ENCODE results near the gene PXYLP1.

The PXYLP1 gene

DNA sequence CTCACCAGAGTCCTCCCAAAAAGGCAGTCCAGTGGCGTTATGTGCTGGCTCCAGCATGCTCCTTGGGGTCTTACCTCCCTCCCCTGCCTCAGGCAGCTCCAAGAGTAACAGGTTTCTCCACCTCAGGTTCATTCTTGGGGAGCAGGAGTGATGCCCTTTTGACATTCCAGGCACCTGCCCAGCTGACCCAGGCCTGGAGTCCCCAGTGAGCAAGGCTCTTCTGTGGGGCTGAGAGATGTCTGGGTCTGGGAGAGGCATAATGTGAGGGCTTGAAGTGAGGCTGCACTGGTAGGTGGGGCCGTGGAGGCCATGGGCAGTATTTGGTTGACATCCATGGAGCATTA lies 15.3 kb downstream of the PXYLP1 start:
- H3K4me3 ChIP-seq (ENCODE audit: low read depth, low read length) = no peak overlapping the region

GRCh38 chr3:141248064-141248463 lies 16.4 kb downstream of the PXYLP1 start:
- no peak overlapping the region for H3K4me3 ChIP-seq (ENCODE audit: low read depth, low read length)

DNA sequence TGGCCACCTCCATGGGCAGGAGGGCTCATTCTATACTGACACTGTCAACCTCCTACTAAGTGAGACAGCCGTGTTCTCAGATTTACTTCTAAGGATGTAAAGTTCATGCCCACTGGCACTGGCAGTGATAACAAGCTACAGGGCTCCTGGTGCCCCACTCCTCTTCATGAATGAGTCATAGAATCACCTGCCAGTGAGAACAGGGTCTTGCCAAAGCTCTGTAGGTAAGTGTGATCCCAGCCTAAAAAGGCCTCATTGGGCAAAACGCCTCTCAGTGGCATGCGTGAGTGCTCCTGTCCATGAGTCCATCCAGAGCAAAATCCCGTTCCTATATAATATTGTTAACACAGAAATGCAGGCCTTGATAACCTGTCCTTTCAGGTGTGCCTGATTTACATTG lies 17.4 kb downstream of the PXYLP1 start:
- H3K4me3 ChIP-seq (ENCODE audit: low read depth, low read length) = no peak overlapping the region

DNA sequence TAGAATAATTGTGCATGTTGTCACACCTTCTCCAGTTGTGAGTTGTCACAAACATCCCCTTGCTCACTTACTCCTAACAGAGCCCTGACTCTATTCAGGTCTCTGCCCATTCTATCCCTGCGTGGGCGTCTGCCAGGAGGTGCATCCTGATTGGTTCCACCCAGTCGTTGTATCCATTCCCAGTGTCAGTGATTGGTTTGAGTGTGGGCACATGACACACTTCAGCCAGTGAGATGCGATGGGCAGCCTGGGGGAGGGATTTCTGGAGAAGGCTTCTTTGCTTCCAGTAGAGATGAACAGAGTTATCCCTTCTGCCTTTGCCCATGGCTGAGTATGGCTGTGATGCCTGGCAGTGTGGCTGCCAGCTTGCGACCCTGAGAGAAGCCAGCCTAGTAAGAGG lies 18.7 kb downstream of the PXYLP1 start:
- H3K4me3 ChIP-seq (ENCODE audit: low read depth, low read length) = no peak overlapping the region

DNA sequence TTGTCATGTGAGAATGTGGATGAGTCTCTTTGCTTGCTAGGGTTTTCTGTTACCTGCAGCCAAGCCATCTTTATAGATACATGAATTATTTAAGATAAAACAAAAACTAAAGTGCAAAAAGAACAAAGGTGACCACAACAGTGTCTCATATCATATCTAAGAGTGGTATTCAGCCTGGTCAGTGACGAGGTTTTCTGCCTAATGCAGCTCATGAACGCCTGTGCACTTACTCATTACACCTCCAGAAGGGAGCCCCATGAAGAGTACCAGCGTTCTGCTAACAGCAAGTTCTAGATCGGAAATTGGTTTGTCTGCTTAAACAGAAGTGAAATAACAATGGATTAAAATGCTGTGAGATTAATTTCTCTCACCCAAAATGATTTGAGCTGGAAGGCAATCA lies 19.2 kb downstream of the PXYLP1 start:
- no peak overlapping the region for H3K4me3 ChIP-seq (ENCODE audit: low read depth, low read length)

DNA sequence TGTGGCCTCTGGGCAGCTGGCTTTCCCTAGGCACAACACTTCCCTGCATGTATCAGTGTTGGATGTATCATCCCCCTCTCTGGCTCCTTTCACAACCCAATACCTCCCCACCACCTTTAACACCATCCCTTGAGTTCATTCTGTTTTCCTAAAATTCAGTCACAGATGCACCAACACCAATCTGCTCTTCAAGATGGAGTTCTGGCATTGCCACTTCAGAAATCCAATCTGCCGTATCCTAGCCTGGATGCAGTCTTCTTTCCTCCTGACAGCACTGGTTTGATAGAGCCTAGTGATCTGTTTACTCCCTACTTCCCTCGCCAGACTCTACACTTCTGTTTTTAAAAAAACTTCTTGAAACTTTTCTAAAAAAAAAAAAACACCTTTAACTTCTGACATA lies 21.7 kb downstream of the PXYLP1 start:
- H3K4me3 ChIP-seq (ENCODE audit: low read depth, low read length) = no peak overlapping the region

DNA sequence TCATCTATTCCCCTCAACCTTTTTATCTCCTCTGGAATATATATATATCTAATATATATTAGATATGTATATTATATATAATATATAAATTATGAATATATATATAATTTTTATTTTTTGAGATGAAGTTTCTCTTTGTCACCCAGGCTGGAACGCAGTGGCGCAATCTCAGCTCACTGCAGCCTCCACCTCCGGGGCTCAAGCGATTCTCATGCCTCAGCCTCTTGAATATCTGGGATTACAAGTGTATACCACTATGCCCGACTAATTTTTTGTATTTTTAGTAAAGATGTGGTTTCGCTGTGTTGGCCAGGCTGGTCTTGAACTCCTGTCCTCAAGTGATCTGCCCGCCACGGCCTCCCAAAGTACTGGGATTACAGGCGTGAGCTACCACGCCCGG lies 22.2 kb downstream of the PXYLP1 start:
- no peak overlapping the region for H3K4me3 ChIP-seq (ENCODE audit: low read depth, low read length)

GRCh38 chr3:141255137-141255845 lies 23.7 kb downstream of the PXYLP1 start:
- H3K4me3 ChIP-seq (ENCODE audit: low read depth, low read length) = no peak overlapping the region

DNA sequence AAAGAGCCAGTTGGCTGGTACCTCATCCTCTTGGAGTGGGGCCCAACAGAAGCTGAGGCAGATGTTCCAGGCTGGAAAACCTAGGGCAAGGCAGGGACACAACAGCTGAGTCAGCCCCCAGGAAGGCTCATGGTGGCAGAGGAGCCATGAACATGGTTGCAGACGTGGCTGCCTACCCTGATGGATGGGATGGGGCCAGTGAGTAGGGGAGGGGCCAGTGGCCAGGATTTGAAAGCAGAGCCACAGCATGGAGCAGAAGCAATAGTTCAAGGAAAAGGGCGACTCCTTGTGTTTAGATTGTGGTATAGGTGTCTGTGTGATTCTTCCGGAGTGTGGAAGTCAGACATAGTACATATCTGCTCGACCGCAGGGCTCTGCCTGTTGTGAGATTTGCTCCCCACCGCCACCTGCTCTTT lies 24.2 kb downstream of the PXYLP1 start:
- H3K4me3 ChIP-seq (ENCODE audit: low read depth, low read length) = no peak overlapping the region

DNA sequence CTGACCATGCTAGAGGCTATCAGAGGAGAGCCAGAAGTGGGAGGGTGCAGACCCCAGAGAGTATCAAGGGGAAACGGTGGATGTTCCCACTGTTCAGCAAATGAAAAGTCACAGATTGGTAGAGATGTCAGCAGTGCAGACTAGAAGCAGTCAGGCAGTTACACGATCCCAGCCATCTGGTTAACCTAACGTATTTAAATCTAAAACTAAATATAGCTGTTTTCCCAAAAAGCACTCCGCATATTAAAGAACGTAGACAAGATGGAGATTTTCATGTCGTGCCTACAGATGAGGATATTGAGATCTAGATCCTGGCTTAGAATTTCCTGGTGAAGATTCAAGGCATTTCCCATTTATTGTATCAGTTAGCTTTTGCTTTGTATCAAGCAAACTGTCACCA lies 25.2 kb downstream of the PXYLP1 start:
- no peak overlapping the region for H3K4me3 ChIP-seq (ENCODE audit: low read depth, low read length)

DNA sequence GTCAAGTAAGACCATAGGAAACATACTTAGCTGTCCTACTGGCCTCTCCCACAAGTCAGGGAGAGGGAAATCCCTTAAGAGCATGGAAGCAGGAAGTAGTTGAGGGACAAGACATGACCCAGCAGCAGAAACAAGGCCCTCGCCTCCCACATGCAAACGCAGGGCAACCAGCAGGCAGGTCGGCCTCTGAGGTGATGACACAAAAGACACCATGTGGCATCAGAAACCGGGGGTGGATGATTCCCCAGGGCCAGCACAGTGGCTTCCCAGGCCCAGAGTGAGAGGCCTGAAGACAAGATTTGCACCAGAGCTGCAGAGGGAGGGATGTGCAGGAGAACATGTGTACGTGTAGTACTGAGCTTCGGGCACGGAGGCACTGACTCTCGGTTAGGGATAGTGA lies 26.3 kb downstream of the PXYLP1 start:
- no peak overlapping the region for H3K4me3 ChIP-seq (ENCODE audit: low read depth, low read length)

DNA sequence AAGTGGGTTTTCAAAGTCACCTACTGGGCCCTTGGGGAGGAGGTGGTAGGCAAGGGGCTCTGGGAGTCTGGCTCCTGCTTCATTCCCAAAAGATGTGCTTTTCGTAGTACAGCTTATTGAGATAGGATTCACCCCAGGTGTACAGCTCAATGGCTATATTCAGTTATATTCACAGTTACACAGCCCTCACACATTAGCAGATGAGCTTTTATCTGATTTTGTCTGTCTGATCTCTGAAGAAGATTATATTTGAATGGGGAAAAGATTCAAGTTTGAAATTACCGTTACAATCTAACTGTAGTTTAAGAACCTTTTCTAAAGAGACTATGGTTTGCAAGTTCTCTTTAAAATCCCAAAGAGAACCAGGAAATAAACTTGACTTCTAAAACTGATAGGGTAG lies 27.3 kb downstream of the PXYLP1 start:
- no peak overlapping the region for H3K4me3 ChIP-seq (ENCODE audit: low read depth, low read length)

DNA sequence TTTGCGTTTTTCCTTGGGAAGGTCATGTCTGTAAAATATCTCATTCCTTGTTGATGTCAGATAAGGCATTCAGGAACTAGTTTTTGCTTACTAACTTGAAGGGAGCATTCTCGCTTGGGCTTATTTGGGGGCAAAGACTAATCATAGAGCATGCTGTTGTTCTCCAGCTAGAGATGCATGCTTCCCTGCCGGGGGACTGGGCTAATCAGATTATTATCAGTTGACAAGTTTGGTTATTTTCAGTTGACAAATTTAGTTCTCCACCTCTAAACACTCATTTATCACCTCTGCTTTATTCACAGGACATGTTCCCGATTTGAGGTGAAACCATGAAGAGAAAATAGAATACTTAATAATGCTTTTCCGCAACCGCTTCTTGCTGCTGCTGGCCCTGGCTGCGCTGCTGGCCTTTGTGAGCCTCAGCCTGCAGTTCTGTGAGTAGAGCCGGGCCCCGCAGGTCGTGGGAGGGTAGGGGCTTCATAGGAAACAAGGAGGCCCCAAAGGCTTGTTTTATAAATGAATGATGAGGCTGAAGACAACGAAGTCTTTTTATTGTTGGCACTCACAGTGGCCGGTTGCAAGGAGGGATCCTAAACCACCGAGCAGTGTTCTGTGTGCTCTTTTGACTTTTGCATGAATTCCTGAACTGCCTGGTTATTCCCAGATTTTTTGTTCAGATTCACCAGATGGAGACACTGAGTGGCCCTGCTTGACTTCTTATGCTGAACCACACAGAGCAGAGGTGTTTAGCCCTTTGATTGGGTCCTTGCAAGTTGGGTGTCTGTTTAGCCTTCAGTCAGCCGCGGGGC lies 28.4 kb downstream of the PXYLP1 start:
- no peak overlapping the region for H3K4me3 ChIP-seq (ENCODE audit: low read depth, low read length)

GRCh38 chr3:141260630-141260927 lies 29.0 kb downstream of the PXYLP1 start:
- H3K4me3 ChIP-seq (ENCODE audit: low read depth, low read length) = no peak overlapping the region

DNA sequence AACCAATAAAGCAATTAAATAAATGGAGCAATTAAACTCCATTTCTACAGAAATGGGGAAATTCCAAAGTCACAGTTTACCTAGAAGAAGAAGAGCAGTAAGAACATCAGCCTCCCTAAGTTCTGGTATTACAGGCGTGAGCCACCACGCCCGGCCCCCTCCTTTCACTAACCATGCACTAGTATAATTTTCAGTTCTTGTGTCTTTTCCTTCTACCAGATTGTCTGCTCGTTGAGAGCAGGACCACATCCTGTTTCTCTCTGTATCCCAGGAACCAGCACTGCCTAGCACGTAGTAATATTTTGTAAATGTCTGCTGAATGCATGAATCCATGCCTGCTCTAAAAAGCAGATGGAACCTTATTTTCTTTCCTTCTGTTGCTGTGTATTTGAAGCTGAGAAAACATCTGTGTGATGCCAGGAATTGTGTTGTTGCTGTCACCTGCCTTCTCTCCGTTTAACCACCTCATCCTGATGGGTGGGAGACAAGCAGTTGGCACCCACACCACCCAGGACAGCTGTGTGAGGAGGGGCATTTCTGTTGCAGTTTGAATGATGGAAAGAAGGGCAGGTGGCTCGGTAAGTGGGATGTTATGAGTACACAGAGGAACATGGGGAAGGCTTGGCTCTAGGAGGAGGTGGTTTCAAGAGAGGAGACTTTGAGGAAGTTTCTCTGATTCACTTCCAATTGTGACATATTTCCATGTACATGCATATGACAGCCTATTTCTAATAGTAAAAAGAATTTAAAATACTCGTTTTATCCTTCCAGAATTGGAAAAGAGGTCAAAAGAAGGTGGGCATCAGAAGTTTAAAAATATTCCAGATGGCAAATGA lies 30.1 kb downstream of the PXYLP1 start:
- H3K4me3 ChIP-seq (ENCODE audit: low read depth, low read length) = no peak overlapping the region

DNA sequence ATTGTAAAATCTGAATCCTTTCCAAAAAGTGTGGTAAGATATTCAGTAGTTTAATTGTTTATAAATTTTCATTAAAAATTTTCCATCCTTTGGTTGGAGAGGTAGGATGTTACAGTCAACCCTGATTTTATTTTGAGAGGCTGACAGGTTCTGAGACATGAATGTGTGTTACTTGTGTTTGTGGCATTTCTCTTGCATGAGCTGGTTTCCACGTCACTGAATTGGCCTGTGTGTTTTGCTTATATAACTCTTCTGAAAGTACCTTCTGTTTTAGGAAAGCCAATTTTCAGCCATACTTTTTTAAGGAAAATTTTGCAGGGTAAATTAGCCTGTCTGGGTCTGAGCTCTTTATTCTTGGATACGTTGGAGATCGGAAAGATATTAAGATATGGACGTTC lies 30.7 kb downstream of the PXYLP1 start:
- no peak overlapping the region for H3K4me3 ChIP-seq (ENCODE audit: low read depth, low read length)

DNA sequence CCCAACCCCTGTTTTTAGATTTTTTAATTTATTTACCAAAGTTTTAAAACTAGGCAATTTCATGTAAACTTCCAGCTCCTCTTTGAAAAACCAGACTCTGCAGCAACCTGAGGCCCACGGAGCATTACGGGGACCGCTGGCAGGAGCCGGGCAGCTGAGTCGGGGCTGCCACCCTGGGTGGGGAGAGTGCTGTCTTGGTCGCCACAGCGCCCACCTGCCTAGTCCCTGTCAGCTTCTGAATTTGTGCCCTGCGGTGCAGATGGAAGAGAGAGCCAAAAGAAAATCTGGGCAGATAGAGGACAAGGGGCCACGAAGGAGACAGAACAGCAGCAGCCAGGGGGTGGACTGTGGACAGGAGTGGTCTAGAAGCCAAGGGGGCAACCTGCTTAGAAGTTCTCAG lies 34.6 kb downstream of the PXYLP1 start:
- no peak overlapping the region for H3K4me3 ChIP-seq (ENCODE audit: low read depth, low read length)

DNA sequence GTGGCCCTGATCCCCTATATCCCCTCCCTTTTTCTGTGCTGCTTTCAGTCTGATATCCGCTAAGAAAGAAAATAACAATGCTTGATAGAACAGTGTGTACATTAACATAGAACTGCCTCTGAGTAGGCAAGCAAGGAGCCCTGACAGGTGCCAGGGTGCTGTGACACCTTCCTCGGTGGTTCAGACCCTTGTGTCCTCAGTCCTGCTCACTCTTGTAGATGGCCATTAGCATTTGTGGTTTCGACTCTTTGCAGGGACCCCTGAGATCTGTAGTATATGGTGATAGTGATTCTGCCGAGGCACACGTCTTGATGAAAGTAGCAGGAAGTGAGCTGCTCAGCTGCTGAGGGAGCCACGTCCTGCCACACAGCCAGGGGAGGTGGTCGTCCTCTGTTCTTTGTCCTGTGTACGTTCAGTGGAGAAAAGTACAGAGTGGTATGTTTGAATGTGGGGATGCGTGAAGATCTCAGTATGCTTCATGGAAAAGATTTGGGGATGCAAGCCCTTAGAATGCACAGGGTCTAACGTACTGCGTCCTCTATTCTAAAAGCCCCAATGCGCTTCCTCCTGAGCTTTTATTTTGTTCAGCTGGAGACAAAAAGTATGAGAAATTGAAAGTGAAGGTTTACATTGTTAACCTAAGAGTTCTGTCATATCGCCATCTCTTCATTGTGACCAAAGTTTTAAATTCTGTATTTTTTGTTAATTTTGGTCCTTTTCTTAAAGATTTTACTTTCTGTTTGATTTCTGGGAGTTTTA lies 35.4 kb downstream of the PXYLP1 start:
- H3K4me3 ChIP-seq (ENCODE audit: low read depth, low read length) = no peak overlapping the region

DNA sequence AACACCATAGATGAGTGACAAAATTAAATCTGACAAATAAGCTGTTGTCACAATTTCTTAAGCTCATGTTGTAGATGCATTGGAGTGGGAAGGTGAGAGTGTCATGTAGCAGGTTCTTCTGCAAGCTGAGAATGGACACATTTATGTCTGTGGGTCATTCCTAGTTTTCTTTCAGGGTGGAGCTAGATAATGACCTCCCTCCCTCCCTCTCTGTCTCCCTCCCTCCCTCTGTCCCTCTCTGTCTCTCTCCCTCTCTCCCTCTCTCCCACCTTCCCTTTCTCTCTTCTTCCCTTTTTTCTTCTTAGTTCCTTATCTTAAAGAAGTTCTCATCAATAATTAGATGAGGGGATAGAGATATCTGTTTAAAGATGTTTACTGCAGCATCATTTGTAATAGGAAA lies 36.0 kb downstream of the PXYLP1 start:
- H3K4me3 ChIP-seq (ENCODE audit: low read depth, low read length) = no peak overlapping the region

GRCh38 chr3:141268306-141268705 lies 36.7 kb downstream of the PXYLP1 start:
- no peak overlapping the region for H3K4me3 ChIP-seq (ENCODE audit: low read depth, low read length)

- no peak overlapping the region for H3K4me3 ChIP-seq (ENCODE audit: low read depth, low read length)
These were observed 37.2 kb downstream of the PXYLP1 start for GRCh38 chr3:141268791-141269190.
